Stimulated activated CD8-positive, alpha-beta memory T cell treated with anti-CD3 and anti-CD28 coated beads, Interleukin-4, amount 100 ng/mL, for 24 hours (primary cell): Measurements from ENCODE around the gene STAT6.
"Not testable (repeated sequence)": the region's sequence is repeated elsewhere in the genome, so short reads cannot be mapped to it uniquely, and the experiment has no call there.

Experiments
- DNase-seq: peaks from one replicate; pipeline ENCODE4 v3.0.0-alpha.2; 2020; ENCODE audit warnings: low read depth

STAT6 gene

DNA sequence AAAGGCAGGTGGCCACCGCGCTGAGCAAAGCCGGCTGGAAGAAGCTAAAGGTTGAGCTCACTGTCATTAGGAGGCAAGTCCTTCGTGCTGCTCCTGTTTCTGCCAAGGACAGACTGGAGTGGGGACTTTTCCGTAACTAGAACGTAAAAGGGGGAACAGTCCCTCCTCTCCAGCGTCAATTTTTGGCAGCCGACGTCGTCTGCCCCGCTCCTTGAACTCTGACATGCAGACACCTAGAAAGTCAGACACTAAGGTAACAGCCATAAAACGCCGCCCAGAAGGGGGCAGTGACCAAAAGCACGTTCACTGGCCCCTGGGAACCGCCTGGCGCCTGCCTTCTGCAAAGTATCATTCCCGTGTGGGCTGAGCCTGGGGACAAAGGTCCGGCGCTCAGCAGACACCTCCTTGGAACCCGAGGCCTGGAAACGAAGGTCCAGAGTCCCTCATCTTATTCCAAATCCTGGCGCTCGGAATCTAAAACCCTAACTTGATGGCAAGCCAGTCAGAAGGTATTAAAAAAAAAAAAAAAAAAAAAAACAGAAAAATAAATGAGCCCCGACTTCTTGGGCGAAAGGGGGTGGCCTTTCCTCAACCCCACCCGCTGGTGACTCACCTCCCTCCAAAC, 16.1 kb upstream of the STAT6 start:
- peak; percentile 20 for DNase-seq

DNA sequence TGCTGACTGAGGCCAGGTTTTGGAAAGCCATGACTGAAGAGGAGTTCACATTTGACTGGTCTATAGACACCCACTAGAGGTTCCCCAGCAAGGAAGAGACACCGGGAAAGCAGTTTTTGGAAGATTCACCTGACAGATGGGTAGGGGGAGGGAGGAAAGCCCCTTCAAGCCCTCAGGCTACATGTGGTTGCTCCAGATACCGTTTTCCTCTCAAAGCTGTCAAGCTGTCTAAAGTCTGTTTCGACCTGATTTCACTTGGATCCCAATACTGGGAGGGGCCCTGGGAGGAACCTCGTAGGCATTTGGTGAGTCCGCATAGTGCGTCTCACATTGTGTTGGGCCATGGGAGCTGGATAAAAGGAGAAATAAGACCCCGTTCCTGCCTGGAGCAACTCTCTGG, 15.4 kb upstream of the STAT6 start:
- no peak for DNase-seq

DNA sequence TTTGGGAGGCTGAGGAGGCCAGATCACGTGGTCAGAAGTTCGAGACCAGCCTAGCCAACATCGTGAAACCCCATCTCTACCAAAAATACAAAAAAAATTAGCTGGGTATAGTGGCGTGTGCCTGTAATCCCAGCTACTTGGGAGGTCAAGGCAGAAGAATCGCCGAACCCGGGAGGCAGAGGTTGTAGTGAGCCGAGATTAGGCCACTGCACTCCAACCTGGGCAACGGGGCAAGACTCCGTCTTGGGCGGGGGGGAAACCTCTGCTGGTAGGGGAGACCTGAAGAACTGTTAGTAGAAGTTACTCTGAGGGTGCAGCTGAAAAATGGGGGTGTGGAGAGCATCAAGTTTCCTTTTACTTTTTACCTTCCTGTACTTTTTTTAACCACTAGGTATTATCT, 14.9 kb upstream of the STAT6 start:
- no peak for DNase-seq

DNA sequence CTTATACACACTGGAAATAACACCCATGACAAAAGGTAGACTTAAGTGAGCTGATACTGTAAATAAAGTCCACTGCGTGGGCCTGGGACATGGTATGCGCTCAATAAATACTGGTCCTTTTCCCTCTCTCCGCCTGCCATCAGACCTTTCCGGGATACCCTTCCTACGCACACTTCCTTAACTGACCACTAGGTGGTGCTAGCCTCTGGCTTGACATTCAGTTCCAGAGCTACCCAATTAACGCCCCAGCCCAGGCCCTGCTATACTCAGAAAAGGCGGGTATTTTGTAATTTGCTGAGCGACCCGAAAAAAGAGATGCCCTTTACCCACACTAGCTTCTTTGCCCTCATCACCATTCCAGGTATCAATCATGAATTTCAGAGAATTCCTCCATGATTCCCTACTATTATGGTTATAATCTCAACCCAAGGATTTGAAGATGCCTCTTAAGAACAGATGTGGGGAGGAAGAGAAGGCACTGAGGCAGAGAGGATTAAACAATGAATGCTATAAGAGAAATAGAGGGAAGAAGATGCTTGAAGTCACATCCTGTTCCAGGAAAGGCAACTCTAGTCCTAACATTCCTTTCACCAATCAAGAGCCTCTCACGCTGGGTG, 13.2 kb upstream of the STAT6 start:
- peak; percentile 49 for DNase-seq

DNA sequence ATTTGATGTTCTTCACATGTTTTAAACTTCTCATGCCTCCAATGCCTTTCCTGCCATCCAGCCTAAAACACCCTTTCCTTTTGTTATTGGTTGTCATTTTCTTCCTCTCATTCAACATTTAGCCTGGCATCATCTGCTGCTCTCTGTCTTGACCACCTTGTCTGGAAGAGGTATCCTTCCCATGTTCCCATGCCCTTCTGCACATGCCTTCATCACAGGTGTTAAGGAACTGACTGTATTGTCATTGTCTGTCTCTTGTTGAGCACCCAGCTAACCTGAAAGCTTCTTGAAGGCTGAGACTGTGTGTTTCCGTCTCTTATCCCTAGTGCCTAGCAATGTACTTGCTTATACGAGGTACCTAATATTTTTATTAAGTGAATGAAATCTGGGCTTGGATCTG, 12.7 kb upstream of the STAT6 start:
- no peak for DNase-seq

DNA sequence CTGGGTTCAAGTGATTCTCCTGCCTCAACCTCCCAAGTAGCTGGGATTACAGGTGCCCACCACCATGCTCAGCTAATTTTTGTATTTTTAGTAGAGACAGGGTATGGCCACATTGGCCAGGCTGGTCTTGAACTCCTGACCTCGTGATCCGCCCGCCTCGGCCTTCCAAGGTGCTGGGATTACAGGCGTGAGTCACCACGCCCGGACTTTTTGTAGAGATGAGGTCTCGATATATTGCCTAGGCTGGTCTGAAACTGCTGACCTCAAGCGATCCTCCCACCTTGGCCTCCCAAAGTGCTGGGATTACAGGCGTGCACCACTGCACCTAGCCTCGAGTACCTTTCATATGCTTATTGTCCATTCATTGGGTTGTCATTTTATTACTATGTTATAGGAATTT, 9.6 kb upstream of the STAT6 start:
- not testable (repeated sequence) for DNase-seq

DNA sequence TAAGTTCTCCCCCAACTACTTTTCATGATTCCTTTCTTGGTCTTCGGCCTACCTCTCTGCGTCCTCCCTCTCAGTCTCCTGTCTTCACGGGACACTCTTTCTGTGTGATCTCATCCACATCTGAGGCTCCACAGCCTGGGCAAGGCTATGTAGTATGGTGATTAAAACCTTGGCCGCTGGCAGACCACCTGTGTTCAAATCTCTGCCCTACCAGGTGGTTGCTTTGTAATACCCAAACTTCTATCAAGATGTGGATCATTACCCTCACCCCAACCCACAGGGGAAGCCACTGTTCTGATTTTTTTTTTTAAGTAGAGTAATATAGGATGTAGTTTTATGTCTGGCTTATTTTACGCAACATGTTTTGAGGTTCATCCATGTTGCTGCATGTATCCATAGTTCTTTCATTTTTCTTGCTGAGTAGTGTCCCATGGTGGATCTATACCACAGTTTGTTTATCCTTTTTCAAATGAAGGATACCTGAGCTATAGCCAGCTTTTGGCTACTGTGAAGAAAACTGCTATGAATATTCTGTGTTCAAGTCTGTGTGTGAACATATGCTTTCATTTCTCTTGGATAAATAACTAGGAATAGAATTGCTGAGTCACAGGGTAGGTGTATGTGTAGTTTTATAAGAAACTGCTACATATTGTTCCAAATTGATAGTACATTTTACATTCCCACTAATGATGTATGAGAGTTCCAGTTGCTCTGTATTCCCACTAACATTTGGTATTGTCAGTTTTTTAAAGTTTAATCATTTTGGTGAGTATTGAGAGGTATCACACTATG, 8.3 kb upstream of the STAT6 start:
- DNase-seq = no peak

DNA sequence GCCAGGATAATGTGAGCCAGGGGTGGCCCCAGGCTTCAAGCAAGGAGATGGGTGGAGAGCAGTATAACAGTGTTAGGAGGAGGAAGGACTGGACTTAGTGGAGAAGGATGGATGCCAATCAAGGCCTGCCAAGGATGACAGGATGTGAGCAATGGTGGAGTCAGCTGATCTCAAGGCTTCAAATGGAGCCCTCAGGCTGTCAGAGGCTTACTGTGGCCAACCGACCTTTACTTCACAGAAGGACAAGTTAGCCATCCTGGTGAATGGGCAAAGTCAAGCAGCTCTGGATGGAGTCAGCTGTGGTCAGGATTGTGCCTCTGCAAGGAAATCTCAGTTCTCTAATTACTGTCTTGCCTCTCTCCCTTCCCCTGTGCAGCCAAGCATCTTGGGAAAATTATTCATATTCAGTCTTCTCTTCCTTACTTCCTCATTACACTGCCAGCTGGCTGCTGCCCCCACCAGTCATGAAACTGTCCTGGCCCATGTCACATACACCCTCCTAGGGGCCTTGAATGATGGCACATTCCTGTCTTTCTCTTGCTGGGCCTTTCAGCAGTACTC, 7.6 kb upstream of the STAT6 start:
- DNase-seq = no peak

DNA sequence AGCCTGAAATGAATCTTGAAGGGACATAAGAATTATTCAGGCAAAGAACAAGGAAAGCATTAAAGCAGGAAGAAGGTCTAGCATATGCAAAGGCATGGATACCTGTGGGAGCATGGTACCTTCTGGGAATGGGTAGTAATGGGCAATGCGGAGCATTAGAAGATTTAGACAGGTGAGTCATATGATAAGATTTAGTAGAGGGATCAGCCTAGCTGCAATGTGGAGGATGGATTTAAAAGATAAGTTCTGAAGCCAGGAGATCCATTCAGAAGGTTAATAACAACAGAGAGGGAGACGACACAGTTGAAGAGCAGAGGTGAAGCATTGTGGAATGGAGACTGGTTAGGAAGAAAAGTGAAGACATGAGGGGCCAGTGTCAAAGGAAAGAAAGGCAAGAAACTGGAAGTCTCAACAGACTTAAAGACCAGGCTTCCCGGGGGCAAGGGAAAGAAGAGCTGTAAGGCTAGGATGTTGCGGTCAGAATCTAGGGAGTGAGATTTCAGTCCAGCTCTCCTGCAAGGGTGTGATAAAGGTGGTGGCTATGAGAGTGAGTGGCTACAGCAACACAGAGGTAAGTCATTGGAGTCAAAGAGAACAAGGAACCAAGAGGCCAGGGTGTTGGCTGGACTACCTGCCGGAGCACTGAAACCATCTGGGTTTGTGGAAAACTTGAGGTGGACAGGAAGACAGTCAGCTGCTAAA, 5.6 kb upstream of the STAT6 start:
- DNase-seq = no peak

DNA sequence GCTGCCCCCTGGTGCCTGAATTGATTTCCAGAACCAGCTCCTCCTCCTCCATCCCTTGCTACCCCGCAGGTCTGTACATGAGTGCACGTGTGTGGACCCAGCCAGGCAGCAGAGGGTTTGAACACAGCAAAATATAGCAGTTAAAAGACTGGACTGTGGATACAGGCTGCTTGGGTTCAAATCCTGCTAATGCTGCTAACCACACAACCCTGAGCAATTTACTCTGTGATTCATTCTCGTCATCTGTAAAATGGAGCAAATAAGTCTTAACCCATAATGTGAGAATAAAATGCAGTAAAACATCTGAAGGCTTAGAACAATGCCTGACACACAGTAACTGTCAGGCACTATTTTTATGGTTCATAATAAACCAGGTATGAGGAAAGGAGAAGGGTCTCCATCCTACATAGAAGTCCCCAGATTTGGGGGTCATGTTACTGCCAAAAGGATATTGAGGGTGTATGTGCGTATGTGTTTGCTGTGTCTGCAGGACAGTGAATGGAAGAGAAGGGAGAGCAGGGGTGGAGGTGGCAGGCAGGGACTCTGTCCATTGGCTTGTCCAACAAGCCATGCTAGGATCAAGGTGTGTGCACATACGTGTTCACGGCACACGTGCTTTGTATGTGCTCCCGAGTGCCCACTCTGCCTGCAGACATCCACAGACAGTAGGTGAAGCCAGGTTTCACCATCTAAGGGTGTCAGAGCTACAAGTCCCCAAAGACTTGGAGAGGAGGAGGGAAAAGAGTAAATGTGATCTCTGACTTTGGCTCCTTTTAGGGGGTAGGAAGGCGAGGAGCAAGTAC, 1.5 kb upstream of the STAT6 start:
- no peak for DNase-seq

DNA sequence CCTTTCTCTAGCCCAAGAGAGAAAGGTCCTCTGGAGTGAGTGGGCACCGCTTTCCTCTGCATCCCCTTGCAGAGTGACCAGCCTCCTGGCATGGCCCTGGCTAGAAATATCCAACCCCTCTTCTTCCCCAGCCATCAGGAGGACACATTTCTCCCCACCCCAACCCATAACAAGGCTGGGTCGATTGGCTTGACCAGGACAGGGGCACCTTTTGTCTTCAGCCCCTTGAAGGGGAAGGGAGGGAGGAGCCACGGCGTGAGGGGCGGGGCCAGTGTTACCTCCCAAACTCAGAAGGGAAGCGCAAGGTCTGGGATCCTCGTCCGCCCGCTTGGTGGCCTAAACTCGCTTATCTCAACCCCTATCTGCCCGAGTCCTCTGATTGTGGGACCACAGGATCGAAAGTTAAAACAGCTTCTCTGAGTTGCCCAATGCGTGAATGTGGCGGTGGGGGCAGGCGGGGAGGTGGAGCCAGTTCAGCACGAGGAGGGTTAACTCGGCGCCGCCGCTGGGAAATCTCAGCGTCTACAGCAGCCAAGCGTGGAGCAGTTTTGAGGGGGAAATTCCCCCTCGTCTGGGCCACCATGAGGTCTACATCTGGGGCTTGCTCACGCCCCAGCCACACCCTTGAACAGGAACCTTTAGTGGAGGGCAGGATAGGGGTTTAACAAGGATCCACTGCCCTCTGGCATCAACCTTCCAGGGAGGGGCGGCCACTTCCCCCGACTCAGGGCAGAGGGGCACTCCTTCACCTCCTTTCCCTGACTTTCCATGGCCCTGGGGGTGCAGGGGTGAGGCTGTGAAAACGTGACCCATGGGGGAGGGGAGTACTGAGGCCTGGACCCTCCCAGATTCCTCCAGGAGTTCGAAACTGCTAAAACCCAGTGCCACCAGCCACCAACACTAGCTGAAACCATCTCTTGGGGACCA, 795 bp downstream of the STAT6 start:
- DNase-seq = peak; percentile 64

DNA sequence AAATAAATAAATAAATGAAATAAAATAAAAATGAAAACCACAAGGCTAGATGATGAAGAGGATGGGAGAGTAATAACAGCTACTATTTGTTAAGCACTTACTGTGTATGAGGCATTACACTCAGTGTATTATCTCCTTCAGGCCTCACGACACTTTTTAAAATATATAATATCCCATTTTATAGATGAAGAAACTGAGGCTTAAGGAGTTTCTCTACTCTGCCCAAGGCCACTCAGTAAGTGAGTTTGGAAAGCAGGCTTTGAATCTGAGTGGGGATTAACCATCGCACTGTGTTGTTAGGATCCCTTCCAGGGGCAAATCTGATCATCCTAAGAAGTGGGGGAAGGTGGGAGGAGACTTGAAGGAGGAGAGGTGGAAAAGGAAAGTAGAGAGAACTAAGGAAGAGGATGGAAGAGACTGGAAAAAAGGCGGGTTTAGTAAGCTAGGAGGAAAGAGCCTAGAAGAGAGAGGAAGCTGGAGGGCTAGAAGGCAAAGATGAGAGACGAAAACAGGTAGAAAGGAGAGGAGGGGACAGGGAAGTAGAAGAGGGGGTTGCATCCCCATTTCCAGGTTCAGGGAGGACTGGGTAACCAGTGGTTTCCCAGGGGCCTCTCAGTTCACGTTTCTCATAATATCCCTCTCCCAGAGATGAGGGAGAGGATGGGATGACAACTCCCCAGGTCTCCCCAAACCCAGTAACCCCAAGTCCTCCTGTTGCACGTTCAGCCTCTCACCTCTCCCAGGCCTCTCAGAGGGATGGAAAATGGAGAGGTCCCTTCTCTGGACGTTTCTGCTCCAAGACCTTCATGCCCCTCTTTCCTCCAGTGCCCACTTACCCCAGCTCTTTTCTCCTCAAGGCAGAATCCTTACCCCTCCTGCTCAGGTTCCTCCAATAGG, 1.7 kb downstream of the STAT6 start:
- DNase-seq = no peak

DNA sequence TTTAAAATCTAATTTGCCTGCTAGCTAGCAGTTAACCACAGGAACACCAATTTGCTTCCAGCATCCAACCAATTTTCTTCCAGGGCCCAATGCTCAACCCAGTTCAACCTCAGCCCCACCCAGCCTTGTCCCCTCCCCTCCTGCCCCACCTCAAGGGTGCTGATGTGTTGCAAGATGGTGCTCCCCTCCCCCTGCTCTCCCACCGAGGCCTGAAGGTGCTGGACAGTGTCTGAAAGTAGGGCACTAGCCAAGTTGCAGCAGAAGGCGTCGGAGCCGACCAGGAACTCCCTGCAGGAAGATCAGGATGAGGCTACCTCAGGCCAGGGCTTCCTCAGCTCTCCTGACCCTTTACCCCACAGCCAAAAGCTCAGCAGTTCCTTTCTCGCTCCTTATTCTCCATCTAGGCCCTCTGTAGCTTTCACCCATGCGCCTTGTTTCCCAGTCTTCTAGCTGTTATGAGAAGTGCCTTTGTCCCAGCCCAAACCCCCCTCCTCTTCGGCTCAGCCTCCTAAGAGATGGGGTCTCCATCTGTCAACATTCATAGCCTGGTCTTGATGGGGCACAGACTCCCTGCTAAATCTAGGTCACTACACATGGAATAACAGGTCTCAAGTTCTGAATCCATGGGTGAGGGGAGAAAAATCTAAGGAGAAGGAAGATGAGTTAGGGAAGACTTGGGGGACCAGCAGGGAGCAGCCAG, 3.6 kb downstream of the STAT6 start:
- DNase-seq = no peak

DNA sequence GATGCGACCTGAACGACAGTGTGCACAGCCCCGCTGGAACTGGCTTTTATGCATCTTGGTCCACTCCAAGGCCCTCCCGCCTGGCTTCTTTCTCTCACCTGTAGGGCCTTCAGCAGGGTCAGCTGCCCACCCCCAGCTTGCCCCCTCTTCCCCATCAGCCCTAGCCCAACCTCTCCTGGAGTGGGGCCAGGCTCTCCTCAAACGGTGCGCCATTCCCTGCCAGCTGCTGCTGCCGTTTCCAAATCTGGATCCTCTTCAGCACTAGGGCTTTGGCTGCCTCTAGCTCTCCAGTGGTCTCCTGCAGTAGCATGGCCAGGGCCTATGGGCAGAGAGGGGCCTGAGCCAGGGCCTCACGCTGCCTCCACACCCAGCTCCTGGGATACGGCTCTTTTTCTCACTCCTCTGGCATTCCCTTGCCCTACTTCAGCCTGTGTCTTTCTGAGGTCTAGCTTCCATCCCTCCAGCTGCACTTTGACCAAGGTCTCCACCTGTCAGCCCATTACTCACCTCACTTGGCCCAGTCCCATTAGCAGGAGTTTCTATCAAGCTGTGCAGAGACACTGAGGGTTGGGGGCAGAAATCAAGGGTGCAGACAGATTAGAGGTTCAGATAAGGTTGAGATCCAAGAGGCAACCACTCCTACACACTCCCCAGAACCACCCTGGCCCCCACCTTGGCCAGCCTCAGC, 5.0 kb downstream of the STAT6 start:
- no peak for DNase-seq

DNA sequence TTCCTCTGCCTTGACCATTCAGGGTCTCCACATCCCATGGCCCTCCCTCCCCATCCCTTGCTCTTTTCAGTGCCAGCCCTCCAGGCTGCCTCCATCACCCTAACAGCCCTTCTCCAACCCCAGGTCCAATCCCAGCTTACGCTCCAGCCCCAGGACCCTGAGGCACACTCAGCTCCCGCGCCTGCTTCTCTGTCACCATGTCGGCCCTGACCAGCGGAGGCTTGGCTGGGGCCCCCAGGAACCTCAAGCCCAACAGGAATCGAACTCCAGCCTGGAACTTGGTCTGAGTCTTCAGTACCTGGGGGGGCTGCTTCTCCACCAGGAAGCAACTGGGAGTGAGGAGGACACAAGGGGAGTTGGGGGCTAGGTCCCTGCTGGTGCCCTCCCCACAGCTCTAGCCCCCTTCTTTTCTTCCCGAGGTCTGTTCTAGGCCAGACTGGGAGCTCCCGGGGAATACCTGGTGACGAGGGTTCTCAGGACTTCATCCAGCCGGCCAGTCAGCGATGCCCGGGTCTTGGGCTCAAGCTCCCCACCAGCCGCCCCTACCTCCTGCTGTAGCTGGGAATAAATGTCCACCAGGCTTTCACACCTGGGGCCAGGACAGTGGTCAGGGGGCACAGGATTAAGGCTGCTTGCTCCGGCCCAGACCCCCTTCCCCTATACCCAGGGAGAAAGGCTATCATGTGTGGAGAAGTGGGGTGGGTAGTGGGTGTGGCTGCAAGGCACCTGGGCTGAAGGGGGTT, 6.0 kb downstream of the STAT6 start:
- no peak for DNase-seq

DNA sequence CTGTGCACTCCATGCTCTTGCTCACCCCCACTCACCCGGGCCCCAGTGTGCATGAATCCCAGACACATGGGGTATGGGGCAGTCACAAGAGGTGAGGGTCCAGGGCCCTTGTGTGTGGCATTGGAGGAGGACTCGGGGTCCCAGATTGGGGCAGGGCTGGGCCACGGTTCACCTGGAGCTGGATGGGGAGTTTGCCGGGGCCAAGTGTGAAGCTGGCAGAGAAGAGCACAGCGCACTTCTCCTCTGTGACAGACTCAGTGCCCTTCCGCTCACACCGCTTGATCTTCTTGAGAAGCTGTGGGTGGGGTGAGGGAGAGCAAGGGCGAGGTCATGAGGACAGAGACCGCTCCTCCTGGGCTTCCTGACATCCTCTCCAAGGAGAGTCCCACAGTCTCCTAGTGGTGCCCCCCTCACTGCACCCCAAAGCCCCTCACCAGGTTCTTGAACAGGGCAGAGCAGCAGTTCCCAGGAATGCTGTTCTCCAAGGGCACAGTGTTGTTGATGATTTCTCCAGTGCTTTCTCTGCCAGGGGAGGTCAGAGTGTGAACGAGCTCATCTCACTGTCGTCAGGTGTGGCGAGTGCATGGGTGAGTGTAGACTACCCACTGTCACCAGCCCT, 6.8 kb downstream of the STAT6 start:
- DNase-seq = no peak

DNA sequence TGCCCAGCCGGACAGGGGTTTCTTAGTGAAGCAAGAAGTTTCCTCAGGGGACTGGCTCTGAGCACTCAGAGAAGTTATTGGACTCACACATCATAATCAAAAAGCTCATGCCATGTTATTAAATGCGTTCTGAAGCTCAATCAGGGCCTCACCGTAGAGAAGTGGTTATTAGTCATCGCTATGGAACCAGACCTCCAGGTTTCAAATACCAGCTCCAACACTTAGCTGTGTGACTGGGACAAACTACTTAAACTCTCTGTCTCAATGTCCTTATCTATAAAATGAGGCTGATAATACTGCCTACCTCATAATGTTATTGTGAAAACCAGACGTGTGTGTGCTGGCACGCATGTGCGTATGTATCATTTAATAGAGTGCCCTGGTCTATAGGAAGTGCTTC, 7.3 kb downstream of the STAT6 start:
- no peak for DNase-seq
